Measurements from ENCODE around the gene RANGAP1. TPM values are rescaled to one million over a fixed set of nuclear protein-coding genes. Genes with fewer than 3 reads are reported as not detected.

The RANGAP1 gene
- total RNA-seq, 1 donor from 2014 or later, result 56.4 TPM

- CTCF ChIA-PET, result no interaction called here
- H3K36me3 Mint-ChIP-seq (ENCODE audit: low read depth), result peaks cover 25% of the 10 kb centered on the region
- no peak overlapping the region for H3K27ac Mint-ChIP-seq
- peaks cover 12% of the 10 kb centered on the region for H3K4me1 Mint-ChIP-seq
- no peak overlapping the region for H3K4me3 Mint-ChIP-seq
- intact Hi-C loops (cut with micrococcal nuclease), result no loop called here
- POLR2A ChIA-PET, result interaction anchor here (0.5 kb wide), 1 partner anchor 346 kb away, joined by 6 read pairs; no protein-coding TSS in a partner anchor
- DNase-seq (no peak), ATAC-seq (ENCODE audit: low read depth) (no peak)
- no peak for TF ChIP-seq CTCF (IDR thresholded peaks at IDR 0.05)
- H3K27me3 Mint-ChIP-seq, result no peaks in the 10 kb centered on the region
- no peaks in the 10 kb centered on the region for H3K9me3 Mint-ChIP-seq
These were observed 29.6 kb upstream of the RANGAP1 start for GRCh38 chr22:41315586-41315985.

GRCh38 chr22:41314821-41315220 is 28.8 kb upstream of the RANGAP1 start:
- DNase-seq (no peak), ATAC-seq (ENCODE audit: low read depth) (no peak)
- intact Hi-C loops (cut with micrococcal nuclease), result no loop called here
- ChIA-PET POLR2A (no interaction called here), CTCF (no interaction called here)
- no peaks in the 10 kb centered on the region for H3K9me3 Mint-ChIP-seq
- no peak overlapping the region for H3K27ac Mint-ChIP-seq
- no peak for TF ChIP-seq CTCF (IDR thresholded peaks at IDR 0.05)
- H3K4me1 Mint-ChIP-seq, result peaks cover 12% of the 10 kb centered on the region
- no peaks in the 10 kb centered on the region for H3K27me3 Mint-ChIP-seq
- peaks cover 22% of the 10 kb centered on the region for H3K36me3 Mint-ChIP-seq (ENCODE audit: low read depth)
- H3K4me3 Mint-ChIP-seq, result no peak overlapping the region

GRCh38 chr22:41311487-41311886 is 25.5 kb upstream of the RANGAP1 start:
- H3K36me3 Mint-ChIP-seq (ENCODE audit: low read depth), result peaks cover 35% of the 10 kb centered on the region
- TF ChIP-seq CTCF (IDR thresholded peaks at IDR 0.05), result no peak
- CTCF ChIA-PET, result no interaction called here
- no peak overlapping the region for H3K27ac Mint-ChIP-seq
- intact Hi-C loops (cut with micrococcal nuclease), result no loop called here
- H3K9me3 Mint-ChIP-seq, result no peaks in the 10 kb centered on the region
- H3K27me3 Mint-ChIP-seq, result no peaks in the 10 kb centered on the region
- ATAC-seq (ENCODE audit: low read depth), result no peak
- no peak overlapping the region for H3K4me3 Mint-ChIP-seq
- POLR2A ChIA-PET, result no interaction called here
- DNase-seq, result no peak
- peaks cover 14% of the 10 kb centered on the region for H3K4me1 Mint-ChIP-seq

- Mint-ChIP-seq H3K27ac (no peak overlapping the region), H3K36me3 (ENCODE audit: low read depth) (peaks cover 38% of the 10 kb centered on the region), H3K27me3 (no peaks in the 10 kb centered on the region), H3K9me3 (no peaks in the 10 kb centered on the region), H3K4me3 (no peak overlapping the region), H3K4me1 (peaks cover 20% of the 10 kb centered on the region)
- POLR2A ChIA-PET, result no interaction called here
- intact Hi-C loops (cut with micrococcal nuclease), result no loop called here
- DNase-seq, result no peak
- no peak for ATAC-seq (ENCODE audit: low read depth)
- CTCF ChIA-PET, result no interaction called here
- TF ChIP-seq CTCF (IDR thresholded peaks at IDR 0.05), result no peak
These were observed 24.3 kb upstream of the RANGAP1 start for GRCh38 chr22:41310336-41310735.

GRCh38 chr22:41308544-41308947 is 22.6 kb upstream of the RANGAP1 start:
- peaks cover 26% of the 10 kb centered on the region for H3K4me1 Mint-ChIP-seq
- H3K27me3 Mint-ChIP-seq, result no peaks in the 10 kb centered on the region

More at GRCh38 chr22:41308544-41308947, 22.6 kb upstream of the RANGAP1 start:
- Mint-ChIP-seq H3K36me3 (ENCODE audit: low read depth) (peaks cover 40% of the 10 kb centered on the region), H3K4me3 (no peak overlapping the region), H3K9me3 (no peaks in the 10 kb centered on the region), H3K27ac (no peak overlapping the region)
- ATAC-seq (ENCODE audit: low read depth) (no peak), DNase-seq (no peak)
- no peak for TF ChIP-seq CTCF (IDR thresholded peaks at IDR 0.05)
- POLR2A ChIA-PET, result interaction anchor here (0.7 kb wide), 1 partner anchor 1305 kb away, joined by 7 read pairs; no protein-coding TSS in a partner anchor
- CTCF ChIA-PET, result no interaction called here
- intact Hi-C loops (cut with micrococcal nuclease), result no loop called here

Data from activated B cell treated with CpG ODN at 0.5 μM for 24 hours (primary cell).